Right atrium auricular region (tissue), 2 donors: ENCODE data around the gene GEMIN2. TPM values are rescaled to one million over a fixed set of nuclear protein-coding genes. Genes with fewer than 3 reads are reported as not detected.

ENCODE experiments used
- DNase-seq: peaks from one replicate; pipeline ENCODE4 v3.0.0-alpha.2; 2019; ENCODE audit warnings: low spot score
- H3K27ac ChIP-seq, 2 donors: fragments of 200-600 bp; sonication (generic); 1 replicate in 1 of 2; 2 replicates in 1 of 2; pipeline ENCODE4 v1.5.1; 2016 to 2019
- H3K27me3 ChIP-seq, 2 donors: fragments of 200-600 bp; sonication (generic); one replicate each; pipeline versions ENCODE4 v1.5.1 to v1.6.0; 2017 to 2019
- H3K36me3 ChIP-seq: fragments of 200-600 bp; sonication (generic); one replicate; pipeline ENCODE4 v1.5.1; 2016
- H3K4me1 ChIP-seq, 2 donors: fragments of 200-600 bp; sonication (generic); one replicate each; pipeline versions ENCODE4 v1.5.1 to v1.6.0; 2017 to 2019
- H3K4me3 ChIP-seq, 2 donors: fragments of 200-600 bp; sonication (generic); 1 replicate in 1 of 2; 2 replicates in 1 of 2; pipeline ENCODE4 v1.5.1; 2017 to 2019; ENCODE audit warnings: mild to moderate bottlenecking in 1 of 2, moderate library complexity in 1 of 2
- H3K9me3 ChIP-seq, 2 donors: fragments of 200-600 bp; sonication (generic); one replicate each; pipeline ENCODE4 v1.5.1; 2019
- CTCF ChIP-seq, 2 donors: fragments of 200-600 bp; sonication (generic); IDR thresholded peaks; one replicate each; pipeline ENCODE4 v1.5.1; 2019; ENCODE audit warnings: antibody characterized with exemption in 2 of 2
- total RNA-seq, 2 donors: library from RNA; depleted of rRNA; stranded (reverse); fragments of >200 nt; gene quantifications; one replicate each; pipeline ENCODE4 v1.1.0, GENCODE V29; 2016

Gene GEMIN2
- total RNA-seq, 2 donors from 2014 or later = 5.2 to 12.2 TPM

- Histone ChIP-seq H3K4me3 (peak within 1 kb of the TSS; percentile 85 to 96), H3K36me3 (peaks cover 35% of the 10 kb centered on the region), H3K27me3 (no peaks in the 10 kb centered on the region), H3K27ac (peak within 1 kb of the TSS; percentile 91), H3K4me1 (peaks cover 0 to 26% of the 10 kb centered on the region in 2 donors), H3K9me3 (no peaks in the 10 kb centered on the region)
- no peak for TF ChIP-seq CTCF (IDR thresholded peaks at IDR 0.05)
- DNase-seq = peak; percentile 99
Observed at GRCh38 chr14:39174560-39175444, 60.7 kb downstream of the GEMIN2 start, which contains the start of gene PNN. Gene PNN, plus strand, starts transcription at chr14:39175254. Its CDS starts 26 bp downstream, at chr14:39175280.

- Histone ChIP-seq H3K9me3 (no peaks in the 10 kb centered on the region), H3K36me3 (peaks cover 43% of the 10 kb centered on the region), H3K4me3 (peak overlapping the region; percentile 85 to 96), H3K27ac (peak overlapping the region; percentile 91), H3K27me3 (no peaks in the 10 kb centered on the region), H3K4me1 (peaks cover 0 to 26% of the 10 kb centered on the region in 2 donors)
- TF ChIP-seq CTCF (IDR thresholded peaks at IDR 0.05) = no peak
- DNase-seq = no peak
Observed at GRCh38 chr14:39175445-39176262, 61.5 kb downstream of the GEMIN2 start.

- Histone ChIP-seq H3K36me3 (peaks cover 52% of the 10 kb centered on the region), H3K27me3 (no peaks in the 10 kb centered on the region), H3K4me1 (peaks cover 0 to 22% of the 10 kb centered on the region in 2 donors), H3K4me3 (peak overlapping the region; percentile 85 to 96), H3K9me3 (no peaks in the 10 kb centered on the region), H3K27ac (peak overlapping the region in 1 of 2 donors; percentile 91)
- TF ChIP-seq CTCF (IDR thresholded peaks at IDR 0.05) = no peak
- no peak for DNase-seq
Observed at GRCh38 chr14:39176263-39177167, 62.4 kb downstream of the GEMIN2 start.

GRCh38 chr14:39177168-39177545 lies 63.0 kb downstream of the GEMIN2 start:
- Histone ChIP-seq H3K4me3 (no peak overlapping the region), H3K36me3 (peaks cover 58% of the 10 kb centered on the region), H3K9me3 (no peaks in the 10 kb centered on the region), H3K27me3 (no peaks in the 10 kb centered on the region), H3K4me1 (peaks cover 0 to 24% of the 10 kb centered on the region in 2 donors), H3K27ac (no peak overlapping the region)
- TF ChIP-seq CTCF (IDR thresholded peaks at IDR 0.05) = no peak
- DNase-seq = no peak

GRCh38 chr14:39179042-39179441 lies 64.9 kb downstream of the GEMIN2 start:
- Histone ChIP-seq H3K27ac (no peak overlapping the region), H3K4me1 (peaks cover 0 to 24% of the 10 kb centered on the region in 2 donors), H3K9me3 (no peaks in the 10 kb centered on the region), H3K4me3 (no peak overlapping the region), H3K27me3 (no peaks in the 10 kb centered on the region), H3K36me3 (peaks cover 70% of the 10 kb centered on the region)
- TF ChIP-seq CTCF (IDR thresholded peaks at IDR 0.05) = no peak
- no peak for DNase-seq
